ENCODE data around the gene KLHL2. TPM values are rescaled to one million over a fixed set of nuclear protein-coding genes. Genes with fewer than 3 reads are reported as not detected.

The KLHL2 gene
- total RNA-seq, 4 donors from 2014 or later = 23.5 to 35.3 (median 27.2) TPM

DNA sequence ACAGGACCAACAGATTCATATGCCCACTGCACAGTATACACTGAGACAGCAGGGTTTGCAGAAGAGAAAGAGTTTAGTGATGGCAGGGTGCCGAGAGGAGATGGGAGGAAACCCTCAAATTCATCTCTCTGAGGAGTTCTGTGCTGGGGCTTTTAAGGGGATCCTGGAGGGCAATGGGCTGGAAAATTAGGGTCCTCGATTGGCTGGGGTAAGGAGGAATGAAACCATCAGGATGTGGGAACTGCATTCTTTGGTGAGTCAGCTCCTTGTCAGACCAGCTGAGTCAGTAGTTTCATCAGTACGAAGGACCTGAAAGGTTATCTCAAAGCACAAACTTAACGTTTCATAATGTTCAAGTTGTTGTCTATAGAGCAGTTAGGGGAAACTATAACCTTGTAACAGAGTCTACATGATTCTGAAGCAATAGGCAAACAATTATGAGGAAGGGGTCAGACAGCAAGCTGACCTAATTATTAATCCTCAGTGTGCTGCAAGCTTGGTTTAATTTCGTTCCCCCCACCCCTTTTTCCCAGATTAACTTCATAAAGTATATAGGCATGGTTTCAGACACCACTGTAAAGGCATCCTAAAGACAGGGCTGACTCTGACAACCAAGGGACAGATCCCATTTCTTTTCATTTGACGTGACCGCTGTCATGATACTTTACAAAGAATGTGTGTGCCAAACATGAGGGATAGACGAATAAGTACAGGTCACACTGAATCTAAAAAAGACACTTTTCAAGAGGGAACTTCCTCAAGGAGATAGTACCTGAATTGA, 118.6 kb downstream of the KLHL2 start:
- TF ChIP-seq EP300 (IDR thresholded peaks at IDR 0.05) (no peak), POLR2A (IDR thresholded peaks at IDR 0.05; ENCODE audit: low read depth) (no peak), POLR2AphosphoS5 (IDR thresholded peaks at IDR 0.05) (no peak)
- TF ChIP-seq, protein P1, sequence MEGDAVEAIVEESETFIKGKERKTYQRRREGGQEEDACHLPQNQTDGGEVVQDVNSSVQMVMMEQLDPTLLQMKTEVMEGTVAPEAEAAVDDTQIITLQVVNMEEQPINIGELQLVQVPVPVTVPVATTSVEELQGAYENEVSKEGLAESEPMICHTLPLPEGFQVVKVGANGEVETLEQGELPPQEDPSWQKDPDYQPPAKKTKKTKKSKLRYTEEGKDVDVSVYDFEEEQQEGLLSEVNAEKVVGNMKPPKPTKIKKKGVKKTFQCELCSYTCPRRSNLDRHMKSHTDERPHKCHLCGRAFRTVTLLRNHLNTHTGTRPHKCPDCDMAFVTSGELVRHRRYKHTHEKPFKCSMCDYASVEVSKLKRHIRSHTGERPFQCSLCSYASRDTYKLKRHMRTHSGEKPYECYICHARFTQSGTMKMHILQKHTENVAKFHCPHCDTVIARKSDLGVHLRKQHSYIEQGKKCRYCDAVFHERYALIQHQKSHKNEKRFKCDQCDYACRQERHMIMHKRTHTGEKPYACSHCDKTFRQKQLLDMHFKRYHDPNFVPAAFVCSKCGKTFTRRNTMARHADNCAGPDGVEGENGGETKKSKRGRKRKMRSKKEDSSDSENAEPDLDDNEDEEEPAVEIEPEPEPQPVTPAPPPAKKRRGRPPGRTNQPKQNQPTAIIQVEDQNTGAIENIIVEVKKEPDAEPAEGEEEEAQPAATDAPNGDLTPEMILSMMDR (IDR thresholded peaks at IDR 0.05) = no peak
- 62% methylated on average over 8 of the region's 8 CpGs for WGBS
- intact Hi-C loops (cut with DNase I) = loop anchor here (5.0 kb wide), 1 partner anchor 214 kb away; the partner anchor contains the start of gene TMEM192
- peak overlapping the region in 3 of 4 donors; percentile 62 to 96 (median 92) for H3K4me3 ChIP-seq
- H3K27ac ChIP-seq (replicated peaks in 1 of 4) = peak overlapping the region in 2 of 4 donors; percentile 77 to 80
- no peak for DNase-seq (ENCODE audit: extremely low spot score)
- no peaks in the 10 kb centered on the region for H3K36me3 ChIP-seq
- peaks cover 9 to 29% (median 19%) of the 10 kb centered on the region in 4 donors for H3K4me1 ChIP-seq
- H3K9me3 ChIP-seq = no peaks in the 10 kb centered on the region
- no peaks in the 10 kb centered on the region for H3K27me3 ChIP-seq

DNA sequence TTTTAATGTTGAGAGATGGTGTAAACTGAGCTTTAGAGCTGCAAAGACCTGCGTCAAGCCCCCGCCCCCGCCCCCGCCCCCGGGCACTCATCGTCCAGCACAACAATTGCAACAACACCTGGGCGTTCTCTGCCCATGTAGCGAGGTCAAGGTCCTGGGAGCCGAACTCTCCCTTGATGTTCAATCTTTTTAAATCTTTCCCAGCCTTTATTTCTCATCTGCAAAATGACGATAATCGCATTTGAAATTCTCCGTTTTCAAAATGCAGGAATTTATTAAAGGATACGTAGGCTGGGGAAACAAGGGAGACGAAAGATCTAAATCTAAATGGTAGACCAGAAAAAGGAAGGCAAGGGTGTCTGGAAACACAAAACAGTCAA, 119.5 kb downstream of the KLHL2 start:
- Histone ChIP-seq H3K4me3 (peak overlapping the region; percentile 62 to 96 (median 83)), H3K27me3 (no peaks in the 10 kb centered on the region), H3K9me3 (no peaks in the 10 kb centered on the region), H3K36me3 (no peaks in the 10 kb centered on the region), H3K27ac (replicated peaks in 1 of 4) (peak overlapping the region; percentile 67 to 86 (median 78)), H3K4me1 (peaks cover 9 to 29% (median 19%) of the 10 kb centered on the region in 4 donors)
- 0% methylated on average over 14 of the region's 14 CpGs for WGBS
- intact Hi-C loops (cut with DNase I) = loop anchor here (1.0 to 5.0 kb wide), 2 partner anchors 119 to 215 kb away; partner anchors contain the start of gene TMEM192
- no peak for DNase-seq (ENCODE audit: extremely low spot score)
- TF ChIP-seq POLR2A (IDR thresholded peaks at IDR 0.05; ENCODE audit: low read depth) (no peak), EP300 (IDR thresholded peaks at IDR 0.05) (no peak), POLR2AphosphoS5 (IDR thresholded peaks at IDR 0.05) (no peak)

DNA sequence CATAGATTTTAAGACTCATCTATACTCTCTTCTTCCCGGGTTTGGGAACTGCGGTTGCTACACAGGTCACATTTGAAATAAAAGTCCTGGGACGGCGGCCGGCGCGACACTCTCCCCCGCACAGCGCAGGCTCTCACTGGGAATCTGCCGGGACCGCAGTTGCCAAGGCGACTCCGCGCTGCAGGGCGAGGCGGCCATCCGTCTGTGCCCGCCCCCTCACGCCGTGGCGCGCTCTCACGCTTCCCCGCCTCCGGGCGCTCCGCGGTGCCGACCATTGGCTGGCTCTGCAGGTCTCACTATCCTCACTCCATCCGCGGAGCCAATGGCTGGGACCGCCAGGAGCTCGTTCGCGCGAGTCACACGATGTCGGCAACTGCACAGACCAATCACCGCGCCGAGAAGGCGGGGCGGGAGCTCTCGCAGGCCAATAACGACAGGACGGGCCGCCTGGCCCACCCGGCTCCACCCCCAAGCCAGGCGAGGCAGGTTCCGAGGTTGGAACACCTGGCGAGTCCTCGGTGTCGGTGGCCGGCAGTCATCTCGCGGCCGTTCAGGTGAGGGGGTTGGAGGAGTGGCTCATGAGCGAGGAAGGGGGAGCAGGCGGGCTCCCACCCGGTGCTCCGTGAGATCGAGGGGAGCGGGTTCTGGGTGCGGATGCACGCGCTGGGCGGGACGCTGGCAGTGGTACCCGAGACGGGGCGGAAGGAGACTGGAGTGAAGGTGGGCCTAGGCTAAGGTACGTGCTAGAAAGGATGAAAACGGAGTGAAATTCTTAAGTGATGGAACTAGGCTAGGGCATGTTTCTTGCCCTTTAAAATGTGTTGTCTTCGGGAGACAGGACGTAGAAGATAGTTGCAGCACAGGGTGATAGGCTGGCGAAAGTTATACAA, 120.1 kb downstream of the KLHL2 start, which contains the start of gene MSMO1:
Gene MSMO1 (plus strand): TSS at position 459 of the 890 bp plus-strand sequence. CDS start 5,702 bp downstream, outside the sequence.
- H3K36me3 ChIP-seq = no peaks in the 10 kb centered on the region
- intact Hi-C loops (cut with DNase I) = loop anchor here (1.0 to 5.0 kb wide), 2 partner anchors 119 to 215 kb away; partner anchors contain the start of gene TMEM192
- 0% methylated on average over 35 of the region's 76 CpGs for WGBS

DNA sequence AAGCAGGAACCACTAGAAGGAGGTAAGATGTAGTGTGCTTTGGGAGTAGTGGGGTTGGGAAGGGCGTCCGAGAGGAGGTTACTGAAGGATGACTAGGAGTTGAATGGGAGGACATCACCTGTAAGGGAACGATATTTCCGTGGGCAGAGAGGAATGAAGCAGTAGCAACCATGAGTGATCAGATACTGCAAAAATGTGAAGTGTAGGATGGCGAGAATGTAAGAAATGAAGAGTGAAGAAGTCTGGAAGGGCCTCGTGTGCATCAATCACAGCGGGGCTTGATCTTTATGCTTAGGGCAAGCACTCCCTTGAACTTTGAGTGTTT, 120.7 kb downstream of the KLHL2 start:
- WGBS = 2% methylated on average over 7 of the region's 7 CpGs
- TF ChIP-seq POLR2AphosphoS5 (IDR thresholded peaks at IDR 0.05) = no peak
- intact Hi-C loops (cut with DNase I) = loop anchor here (5.0 kb wide), 1 partner anchor 216 kb away; the partner anchor contains the start of gene TMEM192
- Histone ChIP-seq H3K36me3 (no peaks in the 10 kb centered on the region), H3K4me3 (peak overlapping the region; percentile 62 to 96 (median 83)), H3K27me3 (no peaks in the 10 kb centered on the region), H3K27ac (replicated peaks in 1 of 4) (peak overlapping the region; percentile 67 to 86 (median 79)), H3K4me1 (peaks cover 9 to 29% (median 19%) of the 10 kb centered on the region in 4 donors), H3K9me3 (no peaks in the 10 kb centered on the region)
- DNase-seq (ENCODE audit: extremely low spot score) = no peak

More for the DNA sequence above, 120.1 kb downstream of the KLHL2 start, which contains the start of gene MSMO1:
- DNase-seq (ENCODE audit: extremely low spot score) = peak; percentile 100
- no peak for TF ChIP-seq EP300 (IDR thresholded peaks at IDR 0.05)
- peak; percentile 84 to 85 for TF ChIP-seq POLR2AphosphoS5 (IDR thresholded peaks at IDR 0.05)
- TF ChIP-seq, protein P1 (IDR thresholded peaks at IDR 0.05) = peak in 1 of 3 experiments; percentile 3
- Histone ChIP-seq H3K4me1 (peaks cover 9 to 29% (median 19%) of the 10 kb centered on the region in 4 donors), H3K4me3 (peak within 1 kb of the TSS; percentile 62 to 96 (median 83)), H3K9me3 (no peaks in the 10 kb centered on the region), H3K27ac (replicated peaks in 1 of 4) (peak within 1 kb of the TSS; percentile 67 to 86 (median 80)), H3K27me3 (no peaks in the 10 kb centered on the region)

DNA sequence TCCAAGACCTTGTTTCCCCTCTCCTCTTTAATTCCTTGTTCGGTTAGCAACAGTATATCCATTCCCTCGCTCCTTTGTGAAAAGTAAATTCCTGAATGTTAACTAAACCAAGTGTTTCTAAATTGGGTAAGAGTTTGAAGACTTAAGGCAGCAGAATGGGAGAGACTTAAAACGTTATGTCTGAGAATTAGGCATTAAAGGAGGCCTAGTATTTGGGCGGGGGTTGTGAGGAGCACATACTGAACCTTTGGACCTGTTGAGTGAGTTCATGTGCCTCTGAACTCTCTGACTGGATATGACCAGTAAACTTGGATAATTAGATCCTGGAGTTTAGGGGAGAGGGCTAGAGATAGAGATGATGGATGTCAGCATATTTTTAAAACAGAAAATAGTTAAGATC, 121.3 kb downstream of the KLHL2 start:
- TF ChIP-seq EP300 (IDR thresholded peaks at IDR 0.05) (no peak), POLR2A (IDR thresholded peaks at IDR 0.05; ENCODE audit: low read depth) (no peak), POLR2AphosphoS5 (IDR thresholded peaks at IDR 0.05) (no peak)
- TF ChIP-seq, protein P1 (IDR thresholded peaks at IDR 0.05) = no peak
- H3K4me3 ChIP-seq = peak overlapping the region; percentile 62 to 96 (median 83)
- H3K4me1 ChIP-seq = peaks cover 9 to 29% (median 19%) of the 10 kb centered on the region in 4 donors
- 41% methylated on average over 4 of the region's 4 CpGs for WGBS
- H3K36me3 ChIP-seq = no peaks in the 10 kb centered on the region
- intact Hi-C loops (cut with DNase I) = loop anchor here (5.0 kb wide), 1 partner anchor 216 kb away; the partner anchor contains the start of gene TMEM192
- DNase-seq (ENCODE audit: extremely low spot score) = no peak
- no peak overlapping the region for H3K27ac ChIP-seq (replicated peaks in 1 of 4)
- H3K27me3 ChIP-seq = no peaks in the 10 kb centered on the region
- no peaks in the 10 kb centered on the region for H3K9me3 ChIP-seq
